Measurements from ENCODE around the gene ZNF418. TPM values are rescaled to one million over a fixed set of nuclear protein-coding genes. Genes with fewer than 3 reads are reported as not detected.
"Not testable (repeated sequence)": the region's sequence is repeated elsewhere in the genome, so short reads cannot be mapped to it uniquely, and the experiment has no call there.

ZNF418 gene
- total RNA-seq, 1 experiment from 2014 or later, result not detected

DNA sequence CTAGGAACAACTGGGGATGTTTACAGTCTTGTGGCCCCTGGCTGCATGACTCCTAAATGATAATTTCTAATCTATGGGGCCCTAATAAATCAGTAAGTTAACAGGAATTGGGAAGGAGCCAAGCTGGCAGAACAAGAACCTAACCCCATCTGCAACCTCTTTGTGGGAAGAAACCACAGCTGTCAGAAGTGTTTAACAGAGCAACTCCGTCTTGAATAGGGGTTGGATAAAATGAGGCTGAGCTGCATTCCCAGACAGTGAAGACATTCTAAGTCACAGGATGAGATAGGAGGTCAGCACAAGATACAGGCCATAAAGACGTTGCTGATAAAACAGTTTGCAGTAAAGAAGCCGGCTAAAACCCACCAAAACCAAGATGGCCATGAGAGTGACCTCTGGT, 44.5 kb downstream of the ZNF418 start:
- not testable (repeated sequence) for DNase-seq (ENCODE audit: low read depth)

DNA sequence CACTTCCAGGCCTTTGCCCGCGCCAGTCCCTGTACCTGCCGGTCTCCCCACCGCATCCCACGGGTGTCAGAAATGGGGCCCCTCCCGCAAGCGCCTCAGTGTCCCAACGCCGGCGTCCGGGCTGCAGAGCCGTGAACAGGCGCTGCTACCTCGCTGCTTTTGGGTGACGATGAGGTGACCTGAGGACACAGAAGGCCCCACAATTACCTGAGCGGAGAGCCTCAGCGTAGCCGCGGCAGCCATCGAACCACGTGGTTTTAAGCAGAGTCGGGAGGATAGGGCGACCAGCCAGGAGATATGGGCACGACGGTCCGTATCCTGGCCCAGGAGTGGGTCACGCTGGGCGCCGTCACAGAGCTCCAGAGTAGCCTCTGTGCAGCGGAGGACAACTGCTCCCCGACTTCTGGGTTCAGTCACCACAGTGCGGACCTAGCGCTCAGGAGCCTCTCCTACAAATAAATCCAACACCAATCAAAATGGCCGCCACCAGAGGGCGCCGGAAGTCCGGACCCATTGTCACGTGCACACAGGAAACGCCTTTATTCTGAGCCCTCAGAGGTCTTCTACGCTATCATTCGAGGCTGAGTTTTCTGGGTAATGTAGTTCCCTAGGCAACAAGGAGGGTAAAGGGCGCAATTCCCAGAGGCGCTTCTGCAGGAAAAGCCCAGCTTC, 46.5 kb downstream of the ZNF418 start, which contains the start of gene ZNF814:
Gene ZNF814, minus strand, starts transcription at position 478 of the 672 bp plus-strand sequence. Its CDS starts 235 bp downstream, at position 243.
- no peak for DNase-seq (ENCODE audit: low read depth)

DNA sequence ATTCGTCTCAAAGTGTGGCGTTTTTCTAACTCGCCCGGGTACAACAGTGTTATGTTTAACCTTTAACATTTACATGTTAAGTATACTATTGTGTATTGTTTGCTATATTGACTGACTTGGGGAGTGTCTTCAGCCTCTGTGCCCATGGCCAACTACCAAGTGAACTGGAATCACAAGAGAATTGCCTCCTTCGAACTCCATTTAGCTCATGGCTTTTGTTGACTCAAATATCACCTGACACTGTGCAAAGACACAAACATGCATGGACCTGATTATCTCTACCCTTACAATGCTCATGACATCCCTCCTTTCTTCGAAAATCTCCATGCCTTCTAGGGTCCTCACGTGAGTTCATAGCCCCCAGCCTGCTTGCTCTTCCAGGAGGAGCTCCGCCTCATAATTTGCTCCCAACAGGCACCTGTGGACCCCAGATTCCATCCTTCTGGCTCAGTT, 47.1 kb downstream of the ZNF418 start:
- DNase-seq (ENCODE audit: low read depth), result no peak

DNA sequence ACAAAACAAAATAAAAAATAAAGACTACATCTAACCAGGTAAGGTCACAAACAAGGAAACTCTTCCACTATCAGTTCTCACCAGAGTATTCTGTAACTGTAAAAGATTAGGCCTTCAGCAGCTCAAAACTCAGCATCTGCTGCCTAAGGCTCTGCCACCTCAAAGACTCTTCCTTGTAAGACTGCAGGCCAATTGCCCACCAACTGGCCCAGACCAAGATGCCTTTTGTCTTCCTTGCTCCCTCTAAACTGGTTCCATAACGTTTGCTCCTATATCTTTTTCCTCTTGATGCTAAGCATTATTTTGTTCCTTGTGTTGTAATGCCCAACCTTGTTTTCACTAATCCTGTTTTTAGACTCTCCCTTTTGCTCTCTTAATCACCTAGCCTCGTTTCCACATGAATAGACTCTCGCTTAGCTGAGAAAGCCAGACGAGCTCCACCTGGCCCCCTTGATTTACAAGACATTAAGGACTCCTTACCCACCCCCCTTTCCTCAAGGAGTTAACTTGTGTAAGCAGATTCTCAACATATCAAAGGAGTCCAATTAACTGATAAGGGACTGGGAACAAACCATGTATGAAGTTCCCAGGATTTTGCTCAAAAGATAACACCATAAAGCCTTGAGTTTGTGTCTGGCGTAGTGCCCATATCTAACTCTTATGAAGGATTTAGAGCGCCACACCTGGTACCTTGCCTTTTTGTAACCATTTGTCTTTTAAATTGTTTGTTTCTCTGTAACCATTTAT, 47.8 kb downstream of the ZNF418 start:
- DNase-seq (ENCODE audit: low read depth), result no peak

DNA sequence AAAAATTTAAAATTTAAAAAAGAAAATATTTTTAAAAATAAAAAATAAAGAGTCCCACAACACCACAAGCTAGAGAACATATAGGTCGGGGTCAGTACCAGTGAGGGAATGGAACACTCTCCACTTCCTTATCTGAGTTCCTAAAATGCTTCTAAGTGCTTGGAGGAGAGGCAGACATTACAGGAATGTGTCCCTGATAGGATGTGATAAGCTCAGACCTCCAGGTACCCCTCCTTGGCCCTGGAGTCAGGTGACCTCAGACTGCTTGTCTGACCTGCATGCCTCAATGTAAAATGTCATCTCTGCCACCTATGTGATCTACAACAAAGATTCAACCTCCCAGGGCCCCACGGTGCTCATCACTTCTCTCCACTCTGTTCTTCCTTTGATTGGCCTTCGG, 49.2 kb downstream of the ZNF418 start:
- DNase-seq (ENCODE audit: low read depth), result no peak

DNA sequence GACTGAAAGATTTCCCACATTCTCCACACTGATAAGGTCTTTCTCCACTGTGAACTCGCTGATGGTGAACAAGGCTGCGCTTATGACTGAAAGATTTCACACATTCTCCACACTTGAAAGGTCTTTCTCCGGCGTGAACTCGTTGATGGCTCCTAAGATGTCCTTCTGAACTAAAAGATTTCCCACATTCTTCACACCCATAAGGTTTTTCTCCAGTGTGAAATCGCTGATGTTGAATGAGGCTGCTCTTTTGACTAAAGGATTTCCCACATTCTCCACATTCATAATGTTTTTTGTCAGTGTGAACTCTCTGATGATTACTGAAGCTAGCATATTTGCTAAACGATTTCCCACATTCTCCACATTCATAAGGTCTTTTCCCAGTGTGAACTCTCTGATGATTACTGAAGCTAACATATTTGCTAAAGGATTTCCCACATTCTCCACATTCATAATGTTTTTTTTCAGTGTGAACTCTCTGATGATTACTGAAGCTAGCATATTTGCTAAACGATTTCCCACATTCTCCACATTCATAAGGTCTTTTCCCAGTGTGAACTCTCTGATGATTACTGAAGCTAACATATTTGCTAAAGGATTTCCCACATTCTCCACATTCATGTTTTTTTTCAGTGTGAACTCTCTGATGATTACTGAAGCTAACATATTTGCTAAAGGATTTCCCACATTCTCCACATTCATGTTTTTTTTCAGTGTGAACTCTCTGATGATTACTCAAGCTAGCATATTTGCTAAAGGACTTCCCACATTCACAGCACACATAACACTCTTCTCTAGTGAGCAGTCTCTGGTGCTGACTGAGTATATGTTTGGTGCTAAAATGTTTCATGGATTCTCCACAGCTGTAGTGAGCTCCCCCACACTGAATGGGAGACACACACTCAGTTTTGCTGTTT, 61.1 kb downstream of the ZNF418 start:
- not testable (repeated sequence) for DNase-seq (ENCODE audit: low read depth)

DNA sequence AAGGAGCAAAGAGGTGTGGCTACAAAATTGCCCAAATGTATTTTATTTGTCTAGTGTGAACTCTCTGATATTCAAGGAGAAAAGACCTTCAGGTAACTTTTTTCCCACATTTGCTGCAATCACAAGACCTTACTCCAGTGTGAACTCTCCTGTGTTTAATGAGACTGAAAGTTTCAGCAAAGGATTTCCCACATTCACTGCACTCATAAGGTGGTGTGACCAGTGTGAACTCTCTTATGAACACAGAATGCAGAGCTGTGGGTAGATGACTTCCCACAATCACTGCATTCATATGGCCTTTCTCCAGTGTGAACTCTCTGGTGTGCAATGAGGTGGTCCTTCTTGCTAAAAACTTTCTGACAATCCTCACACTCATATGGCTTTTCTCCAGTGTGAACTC, 62.8 kb downstream of the ZNF418 start:
- DNase-seq (ENCODE audit: low read depth), result no peak

Other genes with a start within 250 kb of the ZNF418 start
- not detected in 2 replicates for gene ZNF154, start 226.2 kb downstream of the ZNF418 start, total RNA-seq (2014; rRNA removed; shearing (Covaris generic))
- 1.9 and 2.6 TPM in 2 replicates for gene ZNF671, start 207.8 kb downstream of the ZNF418 start, total RNA-seq (2014; rRNA removed; shearing (Covaris generic))
- gene ZNF776, start 188.6 kb downstream of the ZNF418 start, total RNA-seq (2014; rRNA removed; shearing (Covaris generic)), result 10.0 and 11.4 TPM in 2 replicates
- gene ZNF586, start 165.7 kb downstream of the ZNF418 start, total RNA-seq (2014; rRNA removed; shearing (Covaris generic)), result 11.6 and 12.1 TPM in 2 replicates
- gene ZNF552, start 120.5 kb downstream of the ZNF418 start, total RNA-seq (2014; rRNA removed; shearing (Covaris generic)), result 6.7 and 8.0 TPM in 2 replicates
- gene ZNF587B, start 105.1 kb downstream of the ZNF418 start, total RNA-seq (2014; rRNA removed; shearing (Covaris generic)), result 21.8 and 23.5 TPM in 2 replicates
- 8.1 and 8.2 TPM in 2 replicates for gene ZNF587, start 85.5 kb downstream of the ZNF418 start, total RNA-seq (2014; rRNA removed; shearing (Covaris generic))
- gene ZNF814, start 46.4 kb downstream of the ZNF418 start, total RNA-seq (2014; rRNA removed; shearing (Covaris generic)), result 0.53 and 0.80 TPM in 2 replicates
- gene ZNF417, start 18.8 kb downstream of the ZNF418 start, total RNA-seq (2014; rRNA removed; shearing (Covaris generic)), result 5.4 and 6.7 TPM in 2 replicates
- gene ZNF256, start 12.3 kb upstream of the ZNF418 start, total RNA-seq (2014; rRNA removed; shearing (Covaris generic)), result 5.0 and 5.4 TPM in 2 replicates
- gene C19orf18, start 39.1 kb upstream of the ZNF418 start, total RNA-seq (2014; rRNA removed; shearing (Covaris generic)), result not detected in 2 replicates
- gene ZNF606, start 67.4 kb upstream of the ZNF418 start, total RNA-seq (2014; rRNA removed; shearing (Covaris generic)), result 6.8 and 16.9 TPM in 2 replicates
- gene ZSCAN1, start 98.6 kb upstream of the ZNF418 start, total RNA-seq (2014; rRNA removed; shearing (Covaris generic)), result not detected in 2 replicates
- gene ZNF135, start 123.9 kb upstream of the ZNF418 start, total RNA-seq (2014; rRNA removed; shearing (Covaris generic)), result 0.03 TPM in 1 of 2 replicates, not detected in the other
- gene ZSCAN18, start 162.8 kb upstream of the ZNF418 start, total RNA-seq (2014; rRNA removed; shearing (Covaris generic)), result 0.30 and 0.71 TPM in 2 replicates
- 7.1 and 9.0 TPM in 2 replicates for gene ZNF329, start 215.4 kb upstream of the ZNF418 start, total RNA-seq (2014; rRNA removed; shearing (Covaris generic))
- 27.6 and 28.4 TPM in 2 replicates for gene ZNF274, start 247.7 kb upstream of the ZNF418 start, total RNA-seq (2014; rRNA removed; shearing (Covaris generic))